Panc1 (cell line): Measurements from ENCODE around the gene GNL3L. TPM values are rescaled to one million over a fixed set of nuclear protein-coding genes. Genes with fewer than 3 reads are reported as not detected.
A peak's percentile ranks its signal among the peaks of the same experiment; 100 is the strongest.

ENCODE experiments used
- ATAC-seq: fragments of 200-7000 bp; cut with Tn5 transposase; 2 replicates; pipeline ENCODE4 v1.9.1; 2020; ENCODE audit warnings: mild to moderate bottlenecking, moderate library complexity
- BruUV-seq: library from RNA; stranded (reverse); fragments of 400-500 nt; replicated peaks from 2 replicates; lab custom pipeline; 2021; lab: Mats Ljungman, UMichigan
- CTCF ChIA-PET: fragments of 300-600 bp; sonication (Branson Sonifier 250); formaldehyde crosslinking; loops from one replicate; lab custom pipeline; 2022; ENCODE audit warnings: antibody characterized with exemption; lab: Charles Lee
- POLR2A ChIA-PET: fragments of 300-600 bp; sonication (Branson Sonifier 250); formaldehyde crosslinking; loops from one replicate; lab custom pipeline; 2022; ENCODE audit warnings: antibody characterized with exemption; lab: Charles Lee
- DNase-seq: peaks from one replicate; pipeline ENCODE4 v3.0.0-alpha.2; 2010; ENCODE audit warnings: low read depth, low spot score
- H3K27ac ChIP-seq: 2 replicates; pipeline ENCODE4 v1.5.1; 2011; ENCODE audit warnings: mild to moderate bottlenecking, low read length, inconsistent platforms
- H3K27me3 ChIP-seq: fragments of 200-500 bp; sonication (Bioruptor generic); 2 replicates; pipeline ENCODE4 v1.6.0; 2014; ENCODE audit warnings: low read length, inconsistent platforms; ENCODE audit not compliant: control insufficient read depth, insufficient read depth
- H3K36me3 ChIP-seq: fragments of 200-500 bp; sonication (Bioruptor generic); 2 replicates; pipeline ENCODE4 v1.5.1; 2014; ENCODE audit warnings: inconsistent platforms, mild to moderate bottlenecking, low read length, moderate library complexity; ENCODE audit not compliant: control insufficient read depth, insufficient read depth
- H3K4me1 ChIP-seq: 2 replicates; pipeline ENCODE4 v1.5.1; 2011; ENCODE audit warnings: inconsistent platforms, mild to moderate bottlenecking, low read length, moderate library complexity; ENCODE audit not compliant: control insufficient read depth, insufficient read depth
- H3K4me3 ChIP-seq, 2 experiments: 2 replicates each; pipeline ENCODE4 v1.5.1; 2011 to 2012; ENCODE audit warnings: low read depth in 2 of 2, low read length in 2 of 2, mild to moderate bottlenecking in 2 of 2, inconsistent platforms in 1 of 2, moderate library complexity in 1 of 2
- H3K9me3 ChIP-seq: fragments of 200-500 bp; sonication (Bioruptor generic); 2 replicates; pipeline ENCODE4 v1.5.1; 2014; ENCODE audit warnings: low read depth, mild to moderate bottlenecking, inconsistent platforms, low read length, moderate library complexity; ENCODE audit not compliant: control insufficient read depth, insufficient read depth
- POLR2AphosphoS5 ChIP-seq: IDR thresholded peaks from 2 replicates; pipeline ENCODE4 v1.6.1; 2012; ENCODE audit warnings: mild to moderate bottlenecking, low read depth, low read length, moderate library complexity
- SIN3A ChIP-seq: IDR thresholded peaks from 2 replicates; pipeline ENCODE4 v1.6.1; 2012; ENCODE audit warnings: low read depth, mild to moderate bottlenecking, low read length, moderate library complexity, borderline replicate concordance; ENCODE audit not compliant: insufficient read depth
- TCF7L2 ChIP-seq: IDR thresholded peaks from 2 replicates; pipeline ENCODE4 v1.6.1; 2011; ENCODE audit warnings: mild to moderate bottlenecking, low read depth, low read length, inconsistent platforms
- in situ Hi-C: cut with HindIII; loops from 2 replicates; pipeline ENCODE4 v1.10.0; 2016; ENCODE audit warnings: low sequenced_read_pairs, low pct_unique_long_range_greater_than_20kb
- intact Hi-C: fragments of 100-400 bp; cut with micrococcal nuclease; formaldehyde crosslinking; loops from one replicate; pipeline ENCODE4 v1.10.0; 2022; ENCODE audit not compliant: unreplicated experiment
- total RNA-seq: library from RNA; stranded (reverse); gene quantifications from one replicate; pipeline ENCODE4 v1.2.1, GENCODE V29; 2021; ENCODE audit not compliant: unreplicated experiment
- TF ChIP-seq, protein P1 (sequence below), 2 experiments: IDR thresholded peaks; 2 replicates each; pipeline ENCODE4 v1.6.1; 2011 to 2012; ENCODE audit warnings: low read depth in 2 of 2, control low read depth in 1 of 2, low read length in 1 of 2, mild to moderate bottlenecking in 1 of 2, moderate library complexity in 1 of 2; ENCODE audit not compliant: insufficient read depth in 1 of 2
- TF ChIP-seq, protein P2 (sequence below): fragments of 450-650 bp; IDR thresholded peaks from 2 replicates; pipeline ENCODE4 v1.5.1; 2017; ENCODE audit warnings: mild to moderate bottlenecking

The GNL3L gene
- total RNA-seq, 1 experiment from 2014 or later, result 62.5 TPM

DNA sequence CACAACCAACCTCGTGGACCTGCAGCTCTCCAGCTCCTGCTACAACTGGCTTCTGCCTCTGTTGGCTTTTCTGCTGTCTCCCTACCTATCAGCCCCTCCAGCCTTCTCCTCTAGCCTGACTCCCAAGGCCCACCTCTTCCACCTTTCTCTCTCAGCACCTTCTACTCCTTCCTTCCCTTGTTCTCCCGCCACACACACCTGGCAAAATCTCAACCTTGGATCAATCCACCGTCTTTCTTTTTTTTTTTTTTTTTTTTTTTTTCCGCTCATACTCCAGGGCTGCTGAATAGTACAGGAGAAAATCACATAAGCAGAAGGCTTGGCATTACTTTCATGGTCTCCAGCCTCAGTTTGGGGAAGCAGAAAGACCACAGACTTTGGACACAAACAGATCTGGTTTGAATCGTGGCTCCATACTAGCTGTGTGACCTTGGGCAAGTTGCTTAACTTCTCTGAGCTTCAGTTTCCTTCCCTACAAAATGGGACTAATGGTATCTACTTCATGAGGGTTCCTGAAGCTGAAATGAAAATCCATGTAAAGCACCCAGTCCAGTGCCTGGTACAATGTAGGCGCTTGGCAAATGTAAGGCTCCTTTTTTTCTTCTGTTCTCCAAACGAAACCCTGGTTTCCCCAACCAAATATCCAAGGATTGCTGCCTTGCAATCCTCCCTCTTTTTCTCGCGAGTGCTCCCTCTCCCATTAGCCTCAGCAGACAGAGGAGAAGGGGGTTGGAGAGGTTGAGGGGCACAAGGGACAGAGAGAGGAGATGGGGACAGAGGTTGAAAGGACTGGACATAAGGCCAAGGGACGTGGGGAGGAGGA is 35.6 kb upstream of the GNL3L start:
- ChIA-PET POLR2A (no interaction called here), CTCF (no interaction called here)
- Histone ChIP-seq H3K9me3 (no peaks in the 10 kb centered on the region), H3K27me3 (no peaks in the 10 kb centered on the region), H3K4me3 (peak overlapping the region; percentile 54 to 63), H3K27ac (peak overlapping the region; percentile 63), H3K36me3 (no peaks in the 10 kb centered on the region), H3K4me1 (peaks cover 11% of the 10 kb centered on the region)
- TF ChIP-seq, protein P1, sequence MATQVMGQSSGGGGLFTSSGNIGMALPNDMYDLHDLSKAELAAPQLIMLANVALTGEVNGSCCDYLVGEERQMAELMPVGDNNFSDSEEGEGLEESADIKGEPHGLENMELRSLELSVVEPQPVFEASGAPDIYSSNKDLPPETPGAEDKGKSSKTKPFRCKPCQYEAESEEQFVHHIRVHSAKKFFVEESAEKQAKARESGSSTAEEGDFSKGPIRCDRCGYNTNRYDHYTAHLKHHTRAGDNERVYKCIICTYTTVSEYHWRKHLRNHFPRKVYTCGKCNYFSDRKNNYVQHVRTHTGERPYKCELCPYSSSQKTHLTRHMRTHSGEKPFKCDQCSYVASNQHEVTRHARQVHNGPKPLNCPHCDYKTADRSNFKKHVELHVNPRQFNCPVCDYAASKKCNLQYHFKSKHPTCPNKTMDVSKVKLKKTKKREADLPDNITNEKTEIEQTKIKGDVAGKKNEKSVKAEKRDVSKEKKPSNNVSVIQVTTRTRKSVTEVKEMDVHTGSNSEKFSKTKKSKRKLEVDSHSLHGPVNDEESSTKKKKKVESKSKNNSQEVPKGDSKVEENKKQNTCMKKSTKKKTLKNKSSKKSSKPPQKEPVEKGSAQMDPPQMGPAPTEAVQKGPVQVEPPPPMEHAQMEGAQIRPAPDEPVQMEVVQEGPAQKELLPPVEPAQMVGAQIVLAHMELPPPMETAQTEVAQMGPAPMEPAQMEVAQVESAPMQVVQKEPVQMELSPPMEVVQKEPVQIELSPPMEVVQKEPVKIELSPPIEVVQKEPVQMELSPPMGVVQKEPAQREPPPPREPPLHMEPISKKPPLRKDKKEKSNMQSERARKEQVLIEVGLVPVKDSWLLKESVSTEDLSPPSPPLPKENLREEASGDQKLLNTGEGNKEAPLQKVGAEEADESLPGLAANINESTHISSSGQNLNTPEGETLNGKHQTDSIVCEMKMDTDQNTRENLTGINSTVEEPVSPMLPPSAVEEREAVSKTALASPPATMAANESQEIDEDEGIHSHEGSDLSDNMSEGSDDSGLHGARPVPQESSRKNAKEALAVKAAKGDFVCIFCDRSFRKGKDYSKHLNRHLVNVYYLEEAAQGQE (IDR thresholded peaks at IDR 0.05; ENCODE audit: insufficient read depth in 1 of 2, low read depth in 2 of 2, low read length in 1 of 2), result no peak
- TF ChIP-seq SIN3A (no peak), TCF7L2 (no peak), POLR2AphosphoS5 (no peak)
- TF ChIP-seq, protein P2, sequence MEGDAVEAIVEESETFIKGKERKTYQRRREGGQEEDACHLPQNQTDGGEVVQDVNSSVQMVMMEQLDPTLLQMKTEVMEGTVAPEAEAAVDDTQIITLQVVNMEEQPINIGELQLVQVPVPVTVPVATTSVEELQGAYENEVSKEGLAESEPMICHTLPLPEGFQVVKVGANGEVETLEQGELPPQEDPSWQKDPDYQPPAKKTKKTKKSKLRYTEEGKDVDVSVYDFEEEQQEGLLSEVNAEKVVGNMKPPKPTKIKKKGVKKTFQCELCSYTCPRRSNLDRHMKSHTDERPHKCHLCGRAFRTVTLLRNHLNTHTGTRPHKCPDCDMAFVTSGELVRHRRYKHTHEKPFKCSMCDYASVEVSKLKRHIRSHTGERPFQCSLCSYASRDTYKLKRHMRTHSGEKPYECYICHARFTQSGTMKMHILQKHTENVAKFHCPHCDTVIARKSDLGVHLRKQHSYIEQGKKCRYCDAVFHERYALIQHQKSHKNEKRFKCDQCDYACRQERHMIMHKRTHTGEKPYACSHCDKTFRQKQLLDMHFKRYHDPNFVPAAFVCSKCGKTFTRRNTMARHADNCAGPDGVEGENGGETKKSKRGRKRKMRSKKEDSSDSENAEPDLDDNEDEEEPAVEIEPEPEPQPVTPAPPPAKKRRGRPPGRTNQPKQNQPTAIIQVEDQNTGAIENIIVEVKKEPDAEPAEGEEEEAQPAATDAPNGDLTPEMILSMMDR, result no peak
- BruUV-seq, result no TSS peak
- DNase-seq, result no peak
- intact Hi-C loops (no loop called here), in situ Hi-C loops (no loop called here)
- no peak for ATAC-seq

DNA sequence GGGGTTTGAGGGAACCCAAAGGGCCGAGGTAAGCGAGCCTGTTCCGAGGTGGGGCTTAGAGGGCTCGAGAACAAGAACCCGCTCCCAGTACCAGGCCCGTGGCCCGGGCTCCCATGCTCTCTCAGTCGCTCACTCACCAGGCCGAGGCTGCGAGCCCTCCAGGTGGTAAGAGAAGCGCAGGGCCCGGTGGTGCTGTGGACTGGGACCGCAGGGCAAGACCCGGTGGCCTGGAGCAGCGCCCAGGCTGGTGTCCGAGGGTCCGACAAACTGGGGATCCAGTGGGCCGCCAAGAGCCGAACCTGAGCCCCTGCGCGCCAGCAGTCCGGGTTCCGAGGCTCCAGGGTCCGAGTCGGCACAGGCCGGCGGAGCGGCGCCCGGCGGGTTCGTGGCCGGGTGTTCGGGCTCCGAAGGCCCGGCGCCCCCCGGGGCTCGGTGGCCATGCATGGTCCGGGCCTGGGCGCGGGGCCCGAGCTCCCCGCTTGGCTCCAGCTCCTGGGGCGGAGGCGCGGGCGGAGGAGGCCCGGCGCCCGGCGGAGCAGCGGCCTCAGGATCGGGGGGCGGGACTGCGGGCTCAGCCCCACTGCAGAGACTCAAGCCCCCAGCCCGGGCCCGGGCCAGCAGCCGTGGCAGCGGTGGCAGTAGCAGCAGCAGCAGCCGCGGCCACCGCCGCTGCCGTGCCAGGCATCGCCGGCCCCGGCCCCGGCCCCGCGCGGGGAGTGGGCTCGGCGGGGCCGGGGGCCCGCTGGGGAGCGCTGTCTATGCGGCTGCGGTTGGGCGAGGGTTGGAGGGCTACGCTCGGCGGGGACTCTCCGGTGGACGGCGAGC is 34.8 kb upstream of the GNL3L start:
- H3K36me3 ChIP-seq, result no peaks in the 10 kb centered on the region
- peaks cover 11% of the 10 kb centered on the region for H3K4me1 ChIP-seq
- CTCF ChIA-PET, result no interaction called here
- POLR2A ChIA-PET, result no interaction called here
- no peaks in the 10 kb centered on the region for H3K27me3 ChIP-seq
- in situ Hi-C loops (no loop called here), intact Hi-C loops (no loop called here)
- no peaks in the 10 kb centered on the region for H3K9me3 ChIP-seq
- peak overlapping the region; percentile 63 for H3K27ac ChIP-seq
- no peak for TF ChIP-seq SIN3A
- no peak for TF ChIP-seq POLR2AphosphoS5
- TF ChIP-seq, protein P1 (IDR thresholded peaks at IDR 0.05; ENCODE audit: insufficient read depth in 1 of 2, low read depth in 2 of 2, low read length in 1 of 2), result no peak
- TF ChIP-seq, protein P2, result no peak; the same call in 1 of the 2 replicates
- no peak for TF ChIP-seq TCF7L2
- BruUV-seq, result no TSS peak
- peak overlapping the region; percentile 54 to 63 for H3K4me3 ChIP-seq
- ATAC-seq, result peak; percentile 55
- DNase-seq, result no peak
